ENCODE results near the gene ROBO2. TPM values are rescaled to one million over a fixed set of nuclear protein-coding genes. Genes with fewer than 3 reads are reported as not detected.

The ROBO2 gene
- total and polyA plus RNA-seq, 10 of the 15 experiments (the other 5 are each of a cell fraction or from before 2014, with no cell fraction given), result 0.22 to 2.5 (median 0.81) TPM

GRCh38 chr3:77414881-77415280 is 375.0 kb downstream of the ROBO2 start:
- no peak overlapping the region for H2AFZ ChIP-seq (ENCODE audit: control insufficient read depth, low read depth, low read length)
- TF ChIP-seq ZNF207 (IDR thresholded peaks at IDR 0.05; ENCODE audit: borderline replicate concordance) (no peak), TCF3 (IDR thresholded peaks at IDR 0.05; ENCODE audit: borderline replicate concordance, insufficient read depth, low read depth, low read length) (no peak), ZBTB40 (IDR thresholded peaks at IDR 0.05; ENCODE audit: borderline replicate concordance) (no peak), USF2 (IDR thresholded peaks at IDR 0.05; ENCODE audit: borderline replicate concordance, low read depth, low read length) (no peak), NBN (IDR thresholded peaks at IDR 0.05) (no peak), RB1 (IDR thresholded peaks at IDR 0.05; ENCODE audit: borderline replicate concordance) (no peak)

More at GRCh38 chr3:77414881-77415280, 375.0 kb downstream of the ROBO2 start:
- RAD21 ChIA-PET (ENCODE audit: unreplicated experiment), result no interaction called here
- BruUV-seq (replicated peaks), result no TSS peak
- POLR2A ChIA-PET, result no interaction called here
- Histone ChIP-seq H3K79me2 (ENCODE audit: control insufficient read depth, insufficient read depth, low read length) (no peaks in the 10 kb centered on the region), H3K9ac (ENCODE audit: control insufficient read depth, insufficient read depth, low read length) (no peak overlapping the region), H3K27me3 (replicated peaks in 1 of 2; ENCODE audit: control insufficient read depth in 2 of 2, insufficient read depth in 2 of 2, low read length in 1 of 2) (no peaks in the 10 kb centered on the region), H4K20me1 (ENCODE audit: control insufficient read depth, insufficient read depth) (no peaks in the 10 kb centered on the region), H3K4me3 (no peak overlapping the region), H3K4me1 (ENCODE audit: control insufficient read depth, insufficient read depth, low read length) (no peaks in the 10 kb centered on the region), H3K4me2 (ENCODE audit: control insufficient read depth, insufficient read depth) (no peak overlapping the region), H3K36me3 (ENCODE audit: control insufficient read depth in 2 of 2, insufficient read depth in 2 of 2, low read length in 1 of 2) (no peaks in the 10 kb centered on the region), H3K27ac (ENCODE audit: control insufficient read depth, insufficient read depth) (no peak overlapping the region), H3K9me3 (replicated peaks; ENCODE audit: control insufficient read depth, insufficient read depth, low read length) (no peaks in the 10 kb centered on the region; the same call in 2 of the 3 replicates)
- no peak for ATAC-seq
- in situ Hi-C loops (cut with MboI), result no loop called here
- CTCF ChIA-PET, result no interaction called here
- SMC1A ChIA-PET (ENCODE audit: uncharacterized antibody, unreplicated experiment), result no interaction called here
- intact Hi-C loops (cut with micrococcal nuclease; ENCODE audit: unreplicated experiment), result no loop called here
- FAIRE-seq, result no peak
- DNase-seq (ENCODE audit: low read depth, low spot score), result no peak

All from GM12878 (cell line).